Measurements from ENCODE around the gene KLHL41.
"Not testable (repeated sequence)": the region's sequence is repeated elsewhere in the genome, so short reads cannot be mapped to it uniquely, and the experiment has no call there.

KLHL41 gene

DNA sequence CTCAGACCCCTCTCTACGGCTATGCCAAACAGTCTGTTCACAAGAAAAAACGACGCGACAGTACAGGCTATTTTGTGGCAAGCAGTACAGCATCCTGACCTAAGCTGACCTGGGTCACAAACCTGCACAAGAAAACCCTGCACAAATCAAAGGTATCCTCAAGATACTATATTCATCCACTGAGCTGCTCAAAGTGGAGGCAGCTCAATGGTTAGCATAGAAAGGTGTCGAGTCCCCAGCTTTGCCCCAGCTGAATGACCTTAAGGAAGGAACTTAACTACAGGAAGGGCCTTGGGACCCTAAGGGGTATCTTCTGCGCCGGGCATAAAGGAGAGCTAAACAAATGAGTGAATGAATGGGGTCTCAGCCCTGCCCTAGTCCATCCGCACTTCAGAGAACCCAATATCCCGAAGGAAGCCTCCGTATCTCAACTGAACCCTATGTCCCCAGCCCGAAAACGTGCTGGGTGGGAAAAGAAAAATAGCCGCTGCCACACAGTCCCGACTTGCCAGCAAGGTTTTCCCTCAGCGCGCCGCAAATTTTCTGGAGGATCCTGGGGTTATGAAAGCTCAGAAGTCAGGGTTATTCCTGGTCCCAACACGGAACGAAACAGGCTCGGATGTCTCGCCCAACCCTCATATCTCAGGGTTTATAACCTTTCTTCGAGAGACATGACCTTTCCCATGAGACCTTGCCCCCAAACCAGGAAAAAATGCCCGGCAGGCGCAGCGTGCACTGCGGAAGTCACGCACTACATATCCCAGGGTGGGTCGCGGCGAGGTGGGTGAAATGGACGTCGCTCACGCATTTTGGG, 63.9 kb downstream of the KLHL41 start, which contains the start of gene FASTKD1:
Gene FASTKD1 (minus strand): TSS at position 706 of the 814 bp plus-strand sequence. CDS start 1,836 bp downstream, outside the sequence.
- DNase-seq (ENCODE audit: low read depth, low spot score), result peak; percentile 85
- H3K4me3 ChIP-seq (ENCODE audit: low read depth, low read length), result peak within 1 kb of the TSS; percentile 72
- TF ChIP-seq, protein P1, sequence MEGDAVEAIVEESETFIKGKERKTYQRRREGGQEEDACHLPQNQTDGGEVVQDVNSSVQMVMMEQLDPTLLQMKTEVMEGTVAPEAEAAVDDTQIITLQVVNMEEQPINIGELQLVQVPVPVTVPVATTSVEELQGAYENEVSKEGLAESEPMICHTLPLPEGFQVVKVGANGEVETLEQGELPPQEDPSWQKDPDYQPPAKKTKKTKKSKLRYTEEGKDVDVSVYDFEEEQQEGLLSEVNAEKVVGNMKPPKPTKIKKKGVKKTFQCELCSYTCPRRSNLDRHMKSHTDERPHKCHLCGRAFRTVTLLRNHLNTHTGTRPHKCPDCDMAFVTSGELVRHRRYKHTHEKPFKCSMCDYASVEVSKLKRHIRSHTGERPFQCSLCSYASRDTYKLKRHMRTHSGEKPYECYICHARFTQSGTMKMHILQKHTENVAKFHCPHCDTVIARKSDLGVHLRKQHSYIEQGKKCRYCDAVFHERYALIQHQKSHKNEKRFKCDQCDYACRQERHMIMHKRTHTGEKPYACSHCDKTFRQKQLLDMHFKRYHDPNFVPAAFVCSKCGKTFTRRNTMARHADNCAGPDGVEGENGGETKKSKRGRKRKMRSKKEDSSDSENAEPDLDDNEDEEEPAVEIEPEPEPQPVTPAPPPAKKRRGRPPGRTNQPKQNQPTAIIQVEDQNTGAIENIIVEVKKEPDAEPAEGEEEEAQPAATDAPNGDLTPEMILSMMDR (IDR thresholded peaks at IDR 0.05; ENCODE audit: low read depth, low read length), result no peak
- in situ Hi-C loops (cut with HindIII; ENCODE audit: low sequenced_read_pairs), result no loop called here

DNA sequence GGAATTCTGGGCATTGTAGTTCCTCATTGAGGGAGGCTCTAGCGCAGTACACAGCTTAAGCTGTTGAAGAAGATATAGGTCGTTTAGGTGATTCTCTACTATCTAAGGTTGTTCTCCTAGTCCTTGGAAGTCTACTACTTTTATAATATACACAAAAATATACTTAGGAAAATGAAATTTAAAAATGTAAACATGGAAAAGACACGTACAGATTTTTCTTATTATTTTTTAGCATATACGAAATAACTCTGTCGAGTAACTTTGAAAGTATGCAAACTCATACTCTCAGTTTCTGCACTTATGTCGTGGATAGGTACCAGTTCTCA, 64.4 kb downstream of the KLHL41 start:
- TF ChIP-seq, protein P1 (IDR thresholded peaks at IDR 0.05; ENCODE audit: low read depth, low read length), result no peak
- DNase-seq (ENCODE audit: low read depth, low spot score), result no peak
- H3K4me3 ChIP-seq (ENCODE audit: low read depth, low read length), result peak overlapping the region; percentile 72
- in situ Hi-C loops (cut with HindIII; ENCODE audit: low sequenced_read_pairs), result no loop called here

DNA sequence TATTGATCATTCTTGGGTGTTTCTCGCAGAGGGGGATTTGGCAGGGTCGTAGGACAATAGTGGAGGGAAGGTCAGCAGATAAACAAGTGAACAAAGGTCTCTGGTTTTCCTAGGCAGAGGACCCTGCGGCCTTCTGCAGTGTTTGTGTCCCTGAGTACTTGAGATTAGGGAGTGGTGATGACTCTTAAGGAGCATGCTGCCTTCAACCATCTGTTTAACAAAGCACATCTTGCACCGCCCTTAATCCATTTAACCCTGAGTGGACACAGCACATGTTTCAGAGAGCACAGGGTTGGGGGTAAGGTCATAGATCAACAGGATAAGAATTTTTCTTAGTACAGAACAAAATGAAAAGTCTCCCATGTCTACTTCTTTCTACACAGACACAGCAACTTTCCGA, 65.0 kb downstream of the KLHL41 start:
- in situ Hi-C loops (cut with HindIII; ENCODE audit: low sequenced_read_pairs); H3K4me3 ChIP-seq (ENCODE audit: low read depth, low read length); DNase-seq (ENCODE audit: low read depth, low spot score): not testable (repeated sequence)

DNA sequence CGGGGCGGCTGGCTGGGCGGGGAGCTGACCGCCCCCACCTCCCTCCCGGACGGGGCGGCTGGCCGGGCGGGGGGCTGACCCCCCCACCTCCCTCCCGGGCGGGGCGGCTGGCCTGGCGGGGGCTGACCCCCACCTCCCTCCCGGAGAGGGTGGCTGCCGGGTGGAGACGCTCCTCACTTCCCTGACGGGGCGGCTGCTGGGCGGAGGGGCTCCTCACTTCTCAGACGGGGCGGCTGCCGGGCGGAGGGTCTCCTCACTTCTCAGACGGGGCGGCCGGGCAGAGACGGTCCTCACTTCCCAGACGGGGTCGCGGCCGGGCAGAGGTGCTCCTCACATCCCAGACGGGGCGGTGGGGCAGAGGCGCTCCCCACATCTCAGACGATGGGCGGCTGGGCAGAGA, 65.8 kb downstream of the KLHL41 start:
- in situ Hi-C loops (cut with HindIII; ENCODE audit: low sequenced_read_pairs), result not testable (repeated sequence)

More for the DNA sequence above, 65.8 kb downstream of the KLHL41 start:
- not testable (repeated sequence) for DNase-seq (ENCODE audit: low read depth, low spot score); H3K4me3 ChIP-seq (ENCODE audit: low read depth, low read length)

Data from astrocyte of the spinal cord (primary cell).